HG03342 (cell line): Measurements from ENCODE around the gene PTBP1.

Source experiments
- ATAC-seq: cut with Tn5 transposase; IDR thresholded peaks from one replicate; pipeline ENCODE4 v1.9.1; 2021; ENCODE audit warnings: mild to moderate bottlenecking, moderate library complexity; ENCODE audit not compliant: unreplicated experiment

The PTBP1 gene

GRCh38 chr19:795691-796581 lies 1.3 kb upstream of the PTBP1 start:
- ATAC-seq = no peak

- peak; percentile 35 for ATAC-seq
Observed at GRCh38 chr19:797528-798414, 519 bp downstream of the PTBP1 start.

GRCh38 chr19:798415-799075 lies 1.3 kb downstream of the PTBP1 start:
- ATAC-seq = no peak

GRCh38 chr19:799076-799881 lies 2.0 kb downstream of the PTBP1 start:
- no peak for ATAC-seq

- ATAC-seq = no peak
Observed at GRCh38 chr19:800360-801029, 3.2 kb downstream of the PTBP1 start.

GRCh38 chr19:801030-801860 lies 4.0 kb downstream of the PTBP1 start:
- ATAC-seq = no peak

- no peak for ATAC-seq
Observed at GRCh38 chr19:801861-802497, 4.7 kb downstream of the PTBP1 start.

GRCh38 chr19:802498-803098 lies 5.3 kb downstream of the PTBP1 start:
- no peak for ATAC-seq

- no peak for ATAC-seq
Observed at GRCh38 chr19:803099-803561, 5.9 kb downstream of the PTBP1 start.

GRCh38 chr19:803686-804418 lies 6.6 kb downstream of the PTBP1 start:
- ATAC-seq = no peak

- no peak for ATAC-seq
Observed at GRCh38 chr19:804419-805165, 7.3 kb downstream of the PTBP1 start.

- no peak for ATAC-seq
Observed at GRCh38 chr19:805166-805551, 7.9 kb downstream of the PTBP1 start.

- no peak for ATAC-seq
Observed at GRCh38 chr19:805600-806550, 8.6 kb downstream of the PTBP1 start.

GRCh38 chr19:806815-807421 lies 9.7 kb downstream of the PTBP1 start:
- ATAC-seq = no peak
